Testis (tissue), 2 donors: ENCODE results near the gene HSPG2.

Experiments used
- POLR2A ChIP-seq: fragments of 450-650 bp; IDR thresholded peaks from one replicate; pipeline ENCODE4 v1.6.1; 2017; ENCODE audit warnings: antibody characterized with exemption, mild to moderate bottlenecking, moderate library complexity
- TF ChIP-seq, protein P1 (sequence below), 3 experiments: fragments of 450-650 bp in 2 of 3; fragments of 200-600 bp in 1 of 3; sonication (generic) in 1 of 3; IDR thresholded peaks; one replicate each; pipeline ENCODE4 v1.5.1; 2016 to 2019; ENCODE audit warnings: antibody characterized with exemption in 3 of 3, mild to moderate bottlenecking in 2 of 3, moderate library complexity in 1 of 3

DNA sequence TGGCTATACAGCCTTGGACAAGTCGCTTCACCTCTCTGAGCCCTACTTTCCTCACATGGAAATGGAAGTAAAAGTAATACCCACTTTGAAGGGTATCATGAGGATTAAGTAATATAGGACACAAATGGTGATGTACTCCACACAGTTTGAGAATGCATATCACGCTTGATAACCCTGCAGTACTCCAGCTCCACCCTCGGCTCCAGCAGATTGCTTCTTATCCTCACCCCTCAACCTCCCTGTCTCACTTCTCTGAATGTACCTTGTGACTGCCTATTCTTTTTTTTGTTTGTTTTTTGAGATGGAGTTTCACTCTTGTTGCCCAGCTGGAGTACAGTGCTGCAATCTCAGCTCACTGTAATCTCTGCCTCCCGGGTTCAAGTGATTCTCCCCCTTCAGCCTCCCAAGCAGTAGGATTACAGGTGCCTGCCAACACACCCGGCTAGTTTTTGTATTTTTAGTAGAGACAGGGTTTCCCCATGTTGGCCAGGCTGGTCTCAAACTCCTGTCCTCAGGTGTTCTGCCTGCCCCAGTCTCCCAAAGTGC, 69.6 kb downstream of the HSPG2 start:
- TF ChIP-seq, protein P1, sequence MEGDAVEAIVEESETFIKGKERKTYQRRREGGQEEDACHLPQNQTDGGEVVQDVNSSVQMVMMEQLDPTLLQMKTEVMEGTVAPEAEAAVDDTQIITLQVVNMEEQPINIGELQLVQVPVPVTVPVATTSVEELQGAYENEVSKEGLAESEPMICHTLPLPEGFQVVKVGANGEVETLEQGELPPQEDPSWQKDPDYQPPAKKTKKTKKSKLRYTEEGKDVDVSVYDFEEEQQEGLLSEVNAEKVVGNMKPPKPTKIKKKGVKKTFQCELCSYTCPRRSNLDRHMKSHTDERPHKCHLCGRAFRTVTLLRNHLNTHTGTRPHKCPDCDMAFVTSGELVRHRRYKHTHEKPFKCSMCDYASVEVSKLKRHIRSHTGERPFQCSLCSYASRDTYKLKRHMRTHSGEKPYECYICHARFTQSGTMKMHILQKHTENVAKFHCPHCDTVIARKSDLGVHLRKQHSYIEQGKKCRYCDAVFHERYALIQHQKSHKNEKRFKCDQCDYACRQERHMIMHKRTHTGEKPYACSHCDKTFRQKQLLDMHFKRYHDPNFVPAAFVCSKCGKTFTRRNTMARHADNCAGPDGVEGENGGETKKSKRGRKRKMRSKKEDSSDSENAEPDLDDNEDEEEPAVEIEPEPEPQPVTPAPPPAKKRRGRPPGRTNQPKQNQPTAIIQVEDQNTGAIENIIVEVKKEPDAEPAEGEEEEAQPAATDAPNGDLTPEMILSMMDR (IDR thresholded peaks at IDR 0.05), result no peak
- TF ChIP-seq POLR2A, result no peak
